GM04503 (cell line): ENCODE results near the gene EXOC4.
"Not testable (repeated sequence)": the region's sequence is repeated elsewhere in the genome, so short reads cannot be mapped to it uniquely, and the experiment has no call there.

Experiments used
- DNase-seq: peaks from one replicate; pipeline ENCODE4 v3.0.0-alpha.2; 2012; ENCODE audit warnings: low read depth

EXOC4 gene

GRCh38 chr7:133275446-133276095 lies 22.7 kb downstream of the EXOC4 start:
- no peak for DNase-seq

DNA sequence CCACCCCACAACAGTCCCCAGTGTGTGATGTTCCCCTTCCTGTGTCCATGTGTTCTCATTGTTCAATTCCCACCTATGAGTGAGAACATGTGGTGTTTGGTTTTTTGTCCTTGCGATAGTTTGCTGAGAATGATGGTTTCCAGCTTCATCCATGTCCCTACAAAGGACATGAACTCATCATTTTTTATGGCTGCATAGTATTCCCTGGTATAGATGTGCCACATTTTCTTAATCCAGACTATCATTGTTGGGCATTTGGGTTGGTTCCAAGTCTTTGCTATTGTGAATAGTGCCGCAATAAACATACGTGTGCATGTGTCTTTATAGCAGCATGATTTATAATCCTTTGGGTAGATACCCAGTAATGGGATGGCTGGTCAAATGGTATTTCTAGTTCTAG lies 26.1 kb downstream of the EXOC4 start:
- not testable (repeated sequence) for DNase-seq

- no peak for DNase-seq
Observed at GRCh38 chr7:133282094-133282493, 29.2 kb downstream of the EXOC4 start.

GRCh38 chr7:133284092-133284491 lies 31.2 kb downstream of the EXOC4 start:
- no peak for DNase-seq

DNA sequence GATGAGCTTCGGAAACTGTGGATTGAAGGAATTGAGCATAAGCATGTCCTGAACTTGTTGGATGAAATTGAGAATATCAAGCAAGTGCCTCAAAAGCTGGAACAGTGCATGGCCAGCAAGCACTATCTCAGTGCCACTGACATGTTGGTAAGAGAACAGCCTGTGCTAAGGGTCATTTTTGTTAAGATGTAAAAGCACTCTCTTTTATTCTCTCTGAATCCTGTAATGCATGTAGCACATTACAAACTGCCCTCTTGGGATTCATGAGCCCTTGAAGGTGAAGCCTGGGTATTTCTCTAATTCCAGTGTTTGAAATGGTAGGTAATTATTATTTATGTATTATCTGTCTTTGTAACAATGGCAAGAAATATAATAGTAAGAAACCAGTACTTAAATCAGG lies 36.1 kb downstream of the EXOC4 start:
- no peak for DNase-seq

- DNase-seq: no peak
Observed at GRCh38 chr7:133290041-133290440, 37.2 kb downstream of the EXOC4 start.

DNA sequence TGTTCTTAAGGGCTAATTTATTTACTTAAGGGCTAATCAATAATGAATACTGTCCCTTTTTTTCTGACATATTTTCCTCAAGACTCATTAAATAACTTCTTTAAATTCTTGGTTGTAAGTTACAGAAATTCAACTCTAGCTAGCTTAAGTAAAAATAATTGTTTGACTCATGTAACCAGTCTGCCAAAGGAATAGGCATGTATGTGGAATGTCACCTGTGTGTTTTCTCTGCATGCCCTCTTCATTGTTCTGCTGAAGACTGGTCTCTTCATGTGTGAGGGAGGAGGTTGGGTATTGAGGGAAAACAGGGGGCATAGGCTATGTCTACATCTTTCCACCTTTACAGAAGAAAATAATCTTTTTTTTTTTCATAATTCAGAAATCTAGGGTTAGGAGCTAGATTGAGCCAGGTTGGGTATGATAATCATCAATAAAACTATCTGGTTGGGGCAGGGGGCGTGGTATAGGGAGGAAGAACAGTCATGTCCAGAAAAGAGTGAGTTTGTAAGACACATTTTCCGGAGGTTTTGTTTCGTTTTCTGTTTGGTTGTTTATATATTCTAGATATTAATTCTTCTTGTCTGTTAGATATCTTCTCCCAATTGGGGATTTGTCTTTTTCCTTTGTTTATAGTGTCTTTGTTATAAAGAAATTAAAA lies 37.9 kb downstream of the EXOC4 start:
- DNase-seq: no peak

GRCh38 chr7:133292631-133293030 lies 39.8 kb downstream of the EXOC4 start:
- DNase-seq: no peak

- DNase-seq: no peak
Observed at GRCh38 chr7:133293384-133294160, 40.7 kb downstream of the EXOC4 start.

DNA sequence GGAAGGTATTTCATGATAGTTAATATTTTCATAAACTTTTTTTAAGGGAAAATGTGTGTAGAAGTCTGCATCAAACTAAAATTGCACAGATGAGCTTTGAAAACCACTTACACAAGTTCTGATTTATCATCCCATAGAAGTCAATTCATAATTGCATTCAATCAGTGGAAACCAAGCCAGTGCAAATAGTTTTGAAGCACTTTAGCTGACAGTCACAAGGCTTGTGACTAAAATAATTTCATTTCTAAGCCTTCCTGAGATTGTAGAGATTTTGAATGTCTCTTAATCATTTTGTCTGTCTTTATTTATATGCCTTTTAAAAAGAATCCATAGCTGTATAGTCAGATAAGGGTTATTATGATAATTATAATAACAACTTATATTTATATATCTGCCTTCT lies 41.4 kb downstream of the EXOC4 start:
- no peak for DNase-seq

- no peak for DNase-seq
Observed at GRCh38 chr7:133295484-133295883, 42.6 kb downstream of the EXOC4 start.

DNA sequence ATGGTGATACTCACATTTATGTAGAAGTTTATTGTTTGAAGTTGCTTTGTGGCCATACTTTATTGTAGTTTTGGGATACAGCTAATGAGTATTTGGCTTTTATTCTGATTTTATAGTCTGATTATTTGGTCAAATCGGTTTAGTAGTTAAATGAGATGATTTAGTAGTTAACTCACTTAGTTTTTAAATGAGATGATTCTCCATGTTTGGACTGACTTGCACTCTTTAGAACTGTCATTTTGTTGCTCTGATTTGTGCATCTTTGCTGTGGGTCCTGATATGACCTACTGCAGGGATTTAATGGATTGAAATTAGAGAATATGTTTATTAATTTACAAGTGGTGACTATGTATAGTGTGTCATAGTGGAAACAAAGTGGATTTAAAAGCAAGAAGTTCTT lies 44.2 kb downstream of the EXOC4 start:
- no peak for DNase-seq

DNA sequence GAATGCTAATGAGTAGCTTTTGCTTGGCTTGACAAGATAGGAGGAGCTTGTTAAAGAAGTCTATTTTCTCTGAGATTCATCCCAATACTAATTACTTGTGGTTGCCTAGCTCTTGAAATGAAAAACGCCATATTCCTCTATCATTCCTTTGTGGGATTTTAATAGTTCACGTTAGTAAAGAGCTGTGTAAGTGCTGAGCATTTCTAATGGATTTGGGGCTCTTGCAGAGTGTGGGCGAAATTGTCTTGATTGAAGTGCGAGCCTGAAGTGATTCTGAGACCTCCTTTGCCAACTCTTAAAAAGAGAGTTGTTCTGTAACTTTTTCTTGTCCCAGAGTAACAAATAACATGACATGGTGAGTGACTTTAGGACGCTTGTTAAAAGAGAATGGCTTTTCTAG lies 45.2 kb downstream of the EXOC4 start:
- DNase-seq: no peak

DNA sequence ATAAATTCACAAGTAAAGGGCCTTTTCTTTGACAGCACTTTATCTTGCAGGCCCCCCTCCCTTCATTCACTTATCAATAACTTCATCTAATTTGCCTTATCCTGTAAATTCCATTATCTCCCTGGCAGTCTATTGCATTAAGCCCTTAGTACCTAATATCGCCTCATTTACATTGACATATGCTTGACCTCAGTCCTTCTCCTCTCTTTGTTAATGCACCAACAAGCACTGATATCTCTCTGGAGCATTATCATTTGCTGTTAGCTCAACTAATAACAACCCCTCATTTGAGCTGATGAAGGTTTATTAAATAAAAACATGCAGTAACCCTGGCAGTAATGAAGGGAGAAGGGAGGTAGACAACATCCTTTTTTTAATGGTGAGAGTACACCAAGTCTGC lies 46.8 kb downstream of the EXOC4 start:
- no peak for DNase-seq

- DNase-seq: no peak
Observed at GRCh38 chr7:133300088-133300487, 47.2 kb downstream of the EXOC4 start.

GRCh38 chr7:133300811-133301210 lies 47.9 kb downstream of the EXOC4 start:
- no peak for DNase-seq

GRCh38 chr7:133301444-133301843 lies 48.6 kb downstream of the EXOC4 start:
- peak; percentile 10 for DNase-seq

GRCh38 chr7:133303372-133303771 lies 50.5 kb downstream of the EXOC4 start:
- no peak for DNase-seq

DNA sequence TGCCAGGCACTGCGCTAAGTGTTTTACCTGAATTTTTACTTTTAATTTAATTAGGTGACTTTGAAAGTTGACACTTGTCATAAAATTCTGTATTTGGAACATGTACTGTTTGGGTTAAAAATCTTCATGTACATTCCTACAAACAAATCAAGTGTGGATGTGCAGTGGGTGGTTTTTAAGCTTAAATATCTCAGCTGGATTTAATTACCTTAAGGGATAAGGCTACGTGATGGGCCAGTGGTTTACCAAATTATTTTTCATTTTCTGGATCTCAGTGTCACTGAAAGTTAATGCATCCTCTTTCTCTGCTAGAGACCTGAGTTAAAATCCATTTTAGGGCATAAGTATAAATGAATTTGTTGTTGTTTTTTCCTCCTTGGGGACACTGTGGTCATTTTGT lies 51.1 kb downstream of the EXOC4 start:
- DNase-seq: no peak

DNA sequence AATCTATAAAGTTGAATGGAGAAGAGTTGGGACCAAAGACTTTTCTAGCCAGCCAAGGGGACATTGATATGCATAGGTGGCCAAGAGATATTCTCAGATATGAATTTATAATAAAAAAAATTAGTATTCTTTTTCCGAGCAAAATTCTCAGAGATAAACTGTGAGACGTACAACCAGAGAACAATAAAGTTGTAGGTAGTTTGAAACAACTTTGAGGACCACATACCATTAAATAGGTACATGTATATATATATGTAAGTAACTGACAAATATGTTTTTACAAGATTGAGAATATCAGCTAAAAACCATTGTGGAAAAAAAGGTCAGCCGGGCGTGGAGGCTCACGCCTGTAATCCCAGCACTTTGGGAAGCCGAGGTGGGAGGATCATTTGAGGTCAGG lies 56.5 kb downstream of the EXOC4 start:
- no peak for DNase-seq

DNA sequence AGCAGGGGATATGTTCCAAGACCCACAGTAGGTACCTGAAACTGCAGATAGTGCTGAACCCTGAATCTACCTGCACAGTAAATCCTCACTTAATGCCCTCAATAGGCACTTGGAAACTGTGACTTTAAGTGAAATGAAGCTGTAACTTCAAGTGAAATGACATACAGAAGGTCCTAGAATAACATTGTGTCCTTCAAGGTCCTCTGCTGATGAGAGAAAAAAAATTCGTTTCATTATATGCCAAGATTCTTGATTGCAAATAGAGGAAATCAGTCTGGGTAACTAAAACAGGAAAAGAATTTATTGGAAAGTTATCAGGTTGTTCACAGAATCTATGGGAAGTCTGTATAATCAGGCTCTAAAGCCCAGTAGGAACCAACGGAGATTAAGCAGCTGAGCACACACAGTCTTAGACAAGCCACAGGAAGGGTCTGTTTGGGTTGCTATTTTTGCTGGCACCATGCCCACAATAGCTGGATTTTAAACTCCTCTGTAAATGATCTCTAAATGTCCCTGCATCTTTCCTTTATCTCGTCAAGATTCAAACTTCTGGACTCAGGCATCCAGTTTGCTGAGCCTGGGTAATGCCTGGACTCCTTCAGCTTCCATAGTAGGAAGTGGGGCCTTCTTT lies 57.5 kb downstream of the EXOC4 start:
- DNase-seq: no peak

- no peak for DNase-seq
Observed at GRCh38 chr7:133313575-133313974, 60.7 kb downstream of the EXOC4 start.

DNA sequence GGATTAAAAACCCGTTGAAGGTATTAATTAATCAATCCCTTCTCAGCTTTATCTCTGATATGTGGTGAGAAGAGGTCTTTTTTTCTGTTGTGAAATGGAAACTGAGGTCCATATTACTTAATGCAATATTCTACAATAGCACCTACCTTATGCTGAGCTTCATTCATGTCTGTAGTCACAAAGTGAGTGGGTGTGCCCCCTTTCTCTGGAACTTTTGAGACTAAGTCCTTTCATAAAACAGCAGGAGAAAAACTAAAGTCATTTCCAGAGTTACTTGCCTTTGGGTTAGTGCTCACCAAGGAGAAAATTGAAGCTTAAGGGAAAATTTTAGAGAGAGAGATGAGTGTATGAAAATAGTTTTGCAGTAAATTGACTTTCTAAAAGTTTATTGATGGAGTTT lies 61.2 kb downstream of the EXOC4 start:
- no peak for DNase-seq
